NCI-H2227 (cell line): ENCODE data around the gene RNF144A.
A peak's percentile ranks its signal among the peaks of the same experiment; 100 is the strongest.

Source experiments
- DNase-seq: peaks from one replicate; lab custom pipeline; 2025; ENCODE audit not compliant: unreplicated experiment; lab: John Stamatoyannopoulos, UW

The RNF144A gene

GRCh38 chr2:6906165-6906741 is 11.0 kb upstream of the RNF144A start:
- DNase-seq = no peak

- no peak for DNase-seq
Observed at GRCh38 chr2:6908291-6908690, 8.9 kb upstream of the RNF144A start.

- DNase-seq = no peak
Observed at GRCh38 chr2:6909431-6910385, 7.5 kb upstream of the RNF144A start.

- no peak for DNase-seq
Observed at GRCh38 chr2:6911721-6912120, 5.5 kb upstream of the RNF144A start.

GRCh38 chr2:6913415-6914157 is 3.6 kb upstream of the RNF144A start:
- DNase-seq = no peak

GRCh38 chr2:6914828-6915227 is 2.4 kb upstream of the RNF144A start:
- no peak for DNase-seq

- no peak for DNase-seq
Observed at GRCh38 chr2:6915399-6915798, 1.8 kb upstream of the RNF144A start.

- no peak for DNase-seq
Observed at GRCh38 chr2:6916224-6916623, 988 bp upstream of the RNF144A start.

GRCh38 chr2:6916736-6917070 is 509 bp upstream of the RNF144A start:
- no peak for DNase-seq

GRCh38 chr2:6917761-6918421 is 679 bp downstream of the RNF144A start:
- DNase-seq = peak; percentile 57

GRCh38 chr2:6919901-6920742 is 2.9 kb downstream of the RNF144A start:
- DNase-seq = no peak

- no peak for DNase-seq
Observed at GRCh38 chr2:6920743-6921064, 3.5 kb downstream of the RNF144A start.

- no peak for DNase-seq
Observed at GRCh38 chr2:6921321-6921922, 4.2 kb downstream of the RNF144A start.

GRCh38 chr2:6922201-6922656 is 5.0 kb downstream of the RNF144A start:
- DNase-seq = peak; percentile 6

GRCh38 chr2:6923319-6923718 is 6.1 kb downstream of the RNF144A start:
- no peak for DNase-seq

GRCh38 chr2:6924101-6924923 is 7.1 kb downstream of the RNF144A start:
- DNase-seq = no peak

- no peak for DNase-seq
Observed at GRCh38 chr2:6924924-6925409, 7.8 kb downstream of the RNF144A start.

- no peak for DNase-seq
Observed at GRCh38 chr2:6926071-6926732, 9.0 kb downstream of the RNF144A start.

- no peak for DNase-seq
Observed at GRCh38 chr2:6927186-6927585, 10.0 kb downstream of the RNF144A start.
